AG09309 (cell line): ENCODE measurements around the gene UBASH3B.

Source experiments
- DNase-seq: peaks from one replicate; pipeline ENCODE4 v3.0.0-alpha.2; 2010; ENCODE audit warnings: low read depth
- H3K4me3 ChIP-seq: 2 replicates; pipeline ENCODE4 v1.5.1; 2011; ENCODE audit warnings: mild to moderate bottlenecking, low read depth, low read length, moderate library complexity; ENCODE audit not compliant: control insufficient read depth
- TF ChIP-seq, protein P1 (sequence below): IDR thresholded peaks from 2 replicates; pipeline ENCODE4 v1.5.1; 2011; ENCODE audit warnings: mild to moderate bottlenecking, low read depth, low read length, inconsistent platforms; ENCODE audit not compliant: insufficient read depth, control insufficient read depth; ENCODE audit errors: missing control alignments

UBASH3B gene

DNA sequence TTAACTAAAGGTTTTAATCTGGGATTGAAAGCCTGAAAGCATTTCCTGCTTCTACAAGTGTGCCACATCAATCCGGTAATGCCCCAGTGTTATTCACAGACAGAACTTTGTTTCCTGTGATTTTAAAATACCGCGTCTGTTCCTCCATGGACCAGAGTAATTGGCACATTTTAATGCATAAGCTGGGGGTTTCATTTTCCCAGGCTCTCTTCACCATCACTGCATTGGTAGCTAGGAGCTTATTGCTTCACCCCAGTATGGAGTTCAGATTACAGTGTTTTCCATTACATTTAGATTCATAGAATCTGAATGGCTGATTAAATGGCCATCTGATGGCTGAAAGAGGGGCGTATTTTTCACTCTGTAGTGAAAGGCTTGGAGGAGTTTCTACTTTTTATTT is 157.1 kb downstream of the UBASH3B start:
- TF ChIP-seq, protein P1, sequence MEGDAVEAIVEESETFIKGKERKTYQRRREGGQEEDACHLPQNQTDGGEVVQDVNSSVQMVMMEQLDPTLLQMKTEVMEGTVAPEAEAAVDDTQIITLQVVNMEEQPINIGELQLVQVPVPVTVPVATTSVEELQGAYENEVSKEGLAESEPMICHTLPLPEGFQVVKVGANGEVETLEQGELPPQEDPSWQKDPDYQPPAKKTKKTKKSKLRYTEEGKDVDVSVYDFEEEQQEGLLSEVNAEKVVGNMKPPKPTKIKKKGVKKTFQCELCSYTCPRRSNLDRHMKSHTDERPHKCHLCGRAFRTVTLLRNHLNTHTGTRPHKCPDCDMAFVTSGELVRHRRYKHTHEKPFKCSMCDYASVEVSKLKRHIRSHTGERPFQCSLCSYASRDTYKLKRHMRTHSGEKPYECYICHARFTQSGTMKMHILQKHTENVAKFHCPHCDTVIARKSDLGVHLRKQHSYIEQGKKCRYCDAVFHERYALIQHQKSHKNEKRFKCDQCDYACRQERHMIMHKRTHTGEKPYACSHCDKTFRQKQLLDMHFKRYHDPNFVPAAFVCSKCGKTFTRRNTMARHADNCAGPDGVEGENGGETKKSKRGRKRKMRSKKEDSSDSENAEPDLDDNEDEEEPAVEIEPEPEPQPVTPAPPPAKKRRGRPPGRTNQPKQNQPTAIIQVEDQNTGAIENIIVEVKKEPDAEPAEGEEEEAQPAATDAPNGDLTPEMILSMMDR: no peak
- no peak for DNase-seq
- H3K4me3 ChIP-seq: no peak overlapping the region

DNA sequence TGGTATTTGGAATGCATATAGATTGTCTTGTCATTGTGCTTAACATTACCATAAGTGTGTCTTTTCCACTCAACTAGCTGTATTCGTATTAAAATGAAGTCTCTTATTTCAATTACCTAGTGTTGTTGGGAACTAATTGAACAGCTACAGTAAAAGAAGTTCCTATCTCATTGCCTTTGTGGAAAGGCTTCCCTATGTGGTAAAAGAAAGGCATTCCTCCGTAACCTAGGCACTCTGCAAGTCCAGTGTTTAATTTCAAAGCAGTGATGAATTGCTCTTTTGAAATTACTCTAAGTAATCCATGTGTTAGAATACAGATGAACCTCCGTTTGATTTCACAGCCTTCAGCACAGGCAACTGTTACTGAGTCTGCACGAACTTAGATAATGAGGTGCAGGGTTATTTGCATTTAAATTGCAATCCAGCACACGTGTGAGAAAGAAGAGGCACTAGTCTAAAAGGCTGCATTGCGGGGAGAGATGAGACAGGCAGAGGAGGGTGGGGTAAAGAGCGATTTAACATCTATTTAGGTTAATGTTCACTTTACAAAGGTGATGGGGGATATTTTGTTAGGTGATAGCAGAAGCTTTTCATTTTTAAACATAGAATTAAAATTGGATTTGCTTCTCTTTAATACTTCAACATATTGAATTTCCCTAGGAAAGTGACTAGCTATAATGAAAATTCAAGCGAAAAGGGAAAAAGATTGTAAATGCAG is 157.8 kb downstream of the UBASH3B start:
- TF ChIP-seq, protein P1: no peak
- no peak overlapping the region for H3K4me3 ChIP-seq
- no peak for DNase-seq

DNA sequence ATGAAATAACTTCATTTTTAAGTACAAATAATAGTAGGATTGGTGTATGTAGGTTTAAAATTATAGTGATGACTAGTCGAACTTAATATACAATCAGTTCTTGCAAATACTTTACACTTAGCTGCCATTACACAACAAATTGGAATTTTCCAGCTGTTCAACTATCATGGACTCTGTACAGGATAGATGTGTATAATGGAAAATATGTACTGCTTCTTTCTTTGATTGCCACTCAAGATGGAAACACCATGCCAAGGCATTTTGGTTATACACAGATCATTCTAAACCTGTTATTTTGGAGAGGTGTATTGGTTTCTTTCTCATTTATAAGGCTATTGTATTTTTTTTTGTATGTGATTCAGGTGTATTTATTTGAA is 158.4 kb downstream of the UBASH3B start:
- TF ChIP-seq, protein P1: no peak
- no peak overlapping the region for H3K4me3 ChIP-seq
- DNase-seq: no peak

DNA sequence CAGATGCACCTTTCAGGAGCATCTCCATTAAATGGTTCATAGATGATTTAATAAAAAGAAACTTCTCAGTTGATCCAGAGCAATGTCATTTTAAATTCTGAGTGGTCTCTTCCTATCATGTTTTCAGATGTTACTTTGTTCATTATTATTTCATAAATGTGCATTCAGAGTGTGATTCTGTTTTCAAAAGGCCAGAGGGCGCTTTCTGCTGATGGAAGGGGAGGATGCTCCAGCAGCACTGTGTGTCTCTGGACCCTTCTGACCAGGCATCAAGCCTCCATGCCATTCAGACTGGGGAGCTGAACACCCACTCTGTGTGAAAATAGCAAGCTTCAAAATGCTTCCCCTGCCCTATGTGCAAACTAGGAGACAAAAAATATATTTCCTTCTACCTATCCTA is 158.9 kb downstream of the UBASH3B start:
- DNase-seq: no peak
- H3K4me3 ChIP-seq: no peak overlapping the region
- TF ChIP-seq, protein P1: peak; percentile 10

DNA sequence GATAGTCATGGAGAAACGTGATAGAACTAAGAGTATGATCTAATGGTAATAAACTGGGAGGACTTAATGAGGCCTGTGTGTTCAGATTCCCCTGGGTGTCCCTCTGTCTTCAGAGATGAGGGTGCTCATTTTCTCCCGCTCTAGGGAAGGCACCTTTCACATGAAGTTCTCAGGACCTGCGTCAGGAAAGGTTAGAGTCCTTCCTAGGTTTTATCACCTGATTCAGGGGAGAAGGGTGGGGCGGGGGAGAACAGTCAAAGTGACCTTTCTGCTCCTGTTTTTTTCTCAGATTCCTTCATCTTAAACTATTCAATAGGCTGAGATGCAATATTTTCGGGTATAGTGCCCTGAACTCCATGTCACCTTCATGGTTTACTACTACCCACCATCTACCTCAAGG is 160.4 kb downstream of the UBASH3B start:
- no peak for DNase-seq
- no peak overlapping the region for H3K4me3 ChIP-seq

DNA sequence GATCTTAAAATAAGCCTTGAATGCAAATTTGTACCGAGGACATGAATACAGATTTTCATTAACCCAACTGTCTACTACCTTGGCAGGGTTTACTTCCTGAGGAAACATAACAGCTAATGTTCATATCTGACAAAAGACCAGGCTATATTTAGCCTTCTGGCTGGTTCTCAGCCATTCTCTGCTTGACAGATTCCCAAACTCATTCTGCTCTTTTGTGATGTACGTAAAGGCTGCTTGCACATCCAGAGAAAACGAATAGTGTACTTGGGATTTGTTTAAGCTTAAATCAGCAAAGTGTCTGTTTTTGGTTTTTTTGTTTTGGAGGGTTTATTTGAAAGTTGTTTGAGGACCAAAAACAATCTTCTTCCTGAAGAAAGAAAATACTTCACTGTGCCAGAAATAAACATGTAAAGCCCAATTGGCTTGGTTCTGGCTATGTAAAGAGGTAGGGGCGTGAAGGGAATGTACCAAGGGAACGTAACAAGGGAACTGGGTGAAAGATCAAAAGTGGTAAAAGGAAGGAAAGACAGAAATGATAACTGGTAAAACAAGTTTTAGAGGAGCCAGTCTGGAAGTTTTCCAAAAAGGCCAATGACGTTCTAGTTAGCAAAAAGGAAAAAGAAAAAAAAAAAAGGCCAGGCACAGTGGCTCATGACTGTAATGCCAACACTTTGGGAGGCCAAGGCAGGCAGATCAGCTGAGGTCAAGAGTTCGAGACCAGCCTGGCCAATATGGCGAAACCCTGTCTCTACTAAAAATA is 161.4 kb downstream of the UBASH3B start:
- TF ChIP-seq, protein P1: no peak
- no peak for DNase-seq
- H3K4me3 ChIP-seq: no peak overlapping the region

More for the DNA sequence above, 160.4 kb downstream of the UBASH3B start:
- TF ChIP-seq, protein P1: no peak
